HG03066 (cell line): ENCODE measurements around the gene WNT3A.

Experiments used
- ATAC-seq: cut with Tn5 transposase; IDR thresholded peaks from one replicate; pipeline ENCODE4 v1.9.1; 2021; ENCODE audit warnings: low read depth; ENCODE audit not compliant: unreplicated experiment

Gene WNT3A

DNA sequence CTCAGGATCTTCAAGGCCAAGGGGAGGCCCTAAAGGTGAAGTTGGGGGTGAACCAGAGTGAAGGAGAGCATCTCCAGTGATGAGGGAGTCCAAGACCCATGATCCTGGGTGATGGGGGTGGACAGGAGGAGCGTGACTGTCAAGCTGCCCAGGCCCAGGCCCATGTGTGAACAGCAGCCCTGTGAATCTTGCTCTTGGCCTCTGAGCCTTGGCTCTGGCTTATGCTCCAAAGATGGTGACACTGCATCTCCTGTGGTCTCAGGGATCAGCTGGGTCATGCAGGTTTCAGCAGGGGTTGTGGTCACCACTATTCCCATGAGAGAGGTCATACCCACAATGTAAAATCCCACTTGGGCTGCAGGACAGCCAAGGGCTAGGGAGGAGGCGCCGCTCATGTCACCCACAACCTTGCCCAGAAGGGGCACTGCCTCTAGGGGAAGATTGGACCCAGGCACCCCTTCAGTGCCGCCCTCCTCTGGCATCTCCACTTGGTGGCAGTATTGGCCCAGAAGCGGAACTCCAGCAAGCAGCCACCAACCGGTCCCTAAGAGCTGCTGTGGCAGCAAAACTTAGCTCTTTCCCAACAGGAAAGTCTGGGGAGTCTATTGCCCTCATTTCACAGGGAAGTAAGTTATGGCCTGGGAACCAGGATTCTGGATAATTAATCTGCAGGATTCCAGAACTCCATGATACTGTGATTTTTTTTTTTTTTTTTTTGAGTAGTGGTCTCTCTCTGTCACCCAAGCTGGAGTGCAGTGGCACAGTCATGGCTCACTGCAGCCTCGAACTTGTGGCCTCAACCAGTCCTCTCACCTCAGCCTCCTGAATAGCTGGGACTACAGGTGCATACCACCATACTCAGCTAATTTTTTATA is 7.5 kb upstream of the WNT3A start:
- no peak for ATAC-seq

DNA sequence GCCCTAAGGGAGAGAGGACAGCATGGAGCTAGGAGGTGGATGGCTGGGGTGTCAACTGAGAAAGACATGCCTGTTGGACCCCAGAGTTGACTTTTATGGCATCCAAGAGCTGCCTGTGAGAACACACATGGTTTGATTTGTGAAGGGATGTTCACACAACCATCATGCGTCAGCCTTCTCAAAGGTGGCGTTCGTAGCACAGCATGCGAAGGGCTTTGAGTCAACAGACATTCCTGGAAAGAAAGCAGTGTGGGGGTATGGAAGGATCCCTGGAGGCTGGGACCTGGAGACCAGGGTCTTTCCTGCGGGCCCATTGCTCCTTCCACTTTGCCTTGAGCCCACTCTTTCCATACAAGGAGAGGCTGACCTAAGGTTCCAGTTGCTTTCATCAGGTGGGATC is 6.4 kb upstream of the WNT3A start:
- no peak for ATAC-seq

DNA sequence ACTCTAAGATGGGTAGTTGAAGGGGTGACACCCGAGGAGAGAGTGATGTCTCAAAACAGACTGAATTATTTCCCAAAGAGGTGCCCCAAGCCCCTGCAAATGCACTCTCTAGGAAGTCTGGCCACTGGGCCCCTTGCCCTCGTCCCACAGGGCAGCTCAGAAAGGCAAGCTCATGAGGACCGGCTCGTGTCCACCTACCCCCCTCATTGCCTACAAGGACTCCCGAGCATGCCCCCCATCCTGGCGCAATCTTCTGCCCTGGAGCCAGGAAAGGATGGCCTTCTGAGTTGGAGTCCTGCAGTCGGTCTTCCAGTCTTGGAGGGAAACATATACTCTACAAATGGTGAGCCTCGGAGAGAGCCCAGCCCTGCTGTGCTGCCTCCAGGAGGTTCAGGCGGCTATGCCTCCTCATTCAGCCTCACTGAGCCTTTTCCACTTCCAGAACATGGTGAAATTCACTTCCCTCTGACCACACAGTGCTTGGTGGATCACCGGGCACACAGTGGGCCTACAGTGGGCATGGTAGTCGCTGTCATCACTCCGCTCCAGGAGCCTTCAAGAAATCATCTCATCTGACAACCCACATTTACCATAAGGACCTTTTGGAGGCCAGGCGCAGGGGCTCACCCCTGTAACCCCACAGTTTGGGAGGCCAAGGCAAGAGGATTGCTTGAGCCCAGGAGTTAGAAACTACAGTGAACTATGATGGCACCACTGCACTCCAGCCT is 5.8 kb upstream of the WNT3A start:
- no peak for ATAC-seq

DNA sequence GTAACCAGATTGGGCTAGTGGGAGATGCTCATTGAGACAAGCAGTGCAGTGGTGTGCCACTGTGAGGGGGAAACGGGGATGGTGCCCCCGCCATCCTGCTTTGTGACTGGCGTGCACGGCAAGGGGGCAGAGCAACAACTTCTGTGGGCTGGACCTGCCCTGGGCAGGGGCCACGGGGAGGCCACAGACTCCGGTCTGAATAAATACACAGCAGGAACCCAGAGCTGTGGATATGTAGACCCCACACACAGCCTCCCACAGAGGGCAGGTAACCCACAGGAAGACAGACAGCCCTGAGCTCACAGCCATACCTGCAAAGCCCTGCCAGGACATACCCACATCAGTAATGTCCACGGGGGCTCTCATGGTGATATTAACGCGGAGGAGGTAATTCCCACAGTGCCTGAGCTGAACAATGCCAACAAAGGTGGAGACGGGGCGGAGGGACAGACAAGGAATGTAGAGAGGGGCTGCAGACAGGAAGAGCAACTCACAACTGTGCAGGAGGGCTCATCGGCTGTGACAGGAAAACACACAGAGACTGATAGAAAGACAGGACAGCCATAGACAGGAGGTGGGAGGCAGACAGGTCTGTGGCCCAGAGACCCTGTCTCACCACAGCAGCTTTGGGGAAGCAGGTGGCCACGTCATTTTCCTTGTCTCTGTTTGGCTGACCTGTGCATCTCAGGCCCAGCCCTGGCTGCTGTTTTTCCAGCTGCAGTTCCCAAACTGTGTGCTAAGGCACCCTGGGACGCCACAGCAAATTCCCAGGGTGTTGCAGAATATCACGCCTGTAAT is 4.9 kb upstream of the WNT3A start:
- ATAC-seq: no peak

DNA sequence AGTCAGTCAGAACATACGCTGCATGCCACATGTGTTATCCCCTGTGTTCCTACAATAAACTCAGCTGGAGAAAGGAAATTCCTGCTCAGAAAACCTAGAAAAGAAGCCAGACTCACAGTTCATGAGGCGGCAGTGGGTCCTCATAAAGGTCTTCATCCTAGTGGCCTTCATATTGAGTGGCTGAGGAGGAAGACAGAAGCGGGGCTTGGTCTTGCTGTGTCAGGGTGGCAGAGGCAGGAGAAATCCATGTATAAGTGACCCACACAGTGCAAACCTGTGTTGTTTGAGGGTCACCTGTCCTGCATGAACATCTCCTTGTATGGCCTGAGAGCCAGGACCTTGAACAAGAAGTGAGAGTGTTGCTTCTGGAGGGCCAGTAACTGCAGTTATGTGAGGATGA is 4.0 kb upstream of the WNT3A start:
- no peak for ATAC-seq

DNA sequence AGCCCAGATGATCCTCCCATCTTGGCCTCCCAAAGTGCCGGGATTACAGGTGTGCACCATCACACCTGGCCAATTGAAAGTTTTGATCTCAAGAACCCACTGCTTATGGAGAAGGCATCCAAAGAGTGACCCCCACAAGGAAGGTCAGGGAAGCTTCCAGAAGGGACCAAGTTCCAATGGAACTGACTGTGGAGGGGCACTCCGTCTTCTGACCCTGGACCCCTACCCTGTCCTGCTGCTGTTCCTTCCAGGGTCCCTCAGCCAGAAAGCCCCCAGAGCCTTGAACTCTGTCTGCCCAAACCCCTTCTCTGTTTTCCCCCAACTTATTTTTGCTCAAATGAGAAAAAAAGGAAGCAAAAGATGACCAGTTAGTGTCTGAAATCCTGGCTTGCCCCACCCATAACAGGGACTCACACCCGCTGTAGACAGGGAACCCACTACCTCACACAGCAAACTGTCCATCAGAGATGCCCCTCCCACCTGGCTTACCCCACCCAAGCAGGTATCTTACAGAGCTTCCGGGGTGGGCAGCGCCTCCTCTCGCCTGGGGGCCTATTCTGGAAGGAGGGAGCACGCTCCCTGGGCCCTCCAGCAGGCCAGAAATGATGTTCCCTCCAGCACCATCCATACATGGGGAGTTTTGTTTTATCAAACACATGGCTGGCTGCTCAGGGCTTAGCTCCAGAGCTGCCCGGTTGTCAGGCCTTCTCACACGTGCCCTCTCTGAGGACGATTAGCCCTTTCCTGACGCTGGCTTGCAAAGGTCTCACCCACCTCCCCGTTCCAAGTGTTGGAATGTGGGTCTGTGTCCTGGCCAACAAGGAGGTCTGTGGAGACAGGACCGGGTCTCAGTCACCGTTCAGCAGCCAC is 3.1 kb upstream of the WNT3A start:
- no peak for ATAC-seq

DNA sequence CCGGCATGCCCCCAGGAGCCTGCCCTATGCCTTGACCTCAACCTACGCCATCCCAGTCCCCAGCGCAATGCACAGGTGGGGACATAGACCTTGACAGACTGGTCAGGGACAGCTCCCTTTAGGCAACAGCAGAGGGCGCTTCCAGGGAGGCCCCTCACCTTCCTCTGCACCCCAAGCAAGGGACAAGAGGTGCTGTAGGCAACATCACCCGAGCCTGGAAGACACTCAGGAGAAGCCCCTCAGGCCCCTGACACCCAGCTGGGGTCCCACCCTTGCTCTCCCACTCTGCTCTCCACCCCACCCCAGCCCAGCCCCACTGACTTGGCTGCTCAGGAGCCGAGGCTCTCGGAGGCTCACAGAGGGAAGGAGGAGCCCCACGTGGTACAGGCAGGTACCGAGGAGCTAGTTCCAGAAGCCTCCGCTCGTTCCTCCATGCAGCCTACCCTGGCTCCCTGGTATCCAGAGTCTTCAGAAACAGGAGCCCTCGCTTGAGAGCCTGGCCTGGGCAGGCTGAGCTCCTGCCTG is 2.4 kb upstream of the WNT3A start:
- ATAC-seq: no peak

DNA sequence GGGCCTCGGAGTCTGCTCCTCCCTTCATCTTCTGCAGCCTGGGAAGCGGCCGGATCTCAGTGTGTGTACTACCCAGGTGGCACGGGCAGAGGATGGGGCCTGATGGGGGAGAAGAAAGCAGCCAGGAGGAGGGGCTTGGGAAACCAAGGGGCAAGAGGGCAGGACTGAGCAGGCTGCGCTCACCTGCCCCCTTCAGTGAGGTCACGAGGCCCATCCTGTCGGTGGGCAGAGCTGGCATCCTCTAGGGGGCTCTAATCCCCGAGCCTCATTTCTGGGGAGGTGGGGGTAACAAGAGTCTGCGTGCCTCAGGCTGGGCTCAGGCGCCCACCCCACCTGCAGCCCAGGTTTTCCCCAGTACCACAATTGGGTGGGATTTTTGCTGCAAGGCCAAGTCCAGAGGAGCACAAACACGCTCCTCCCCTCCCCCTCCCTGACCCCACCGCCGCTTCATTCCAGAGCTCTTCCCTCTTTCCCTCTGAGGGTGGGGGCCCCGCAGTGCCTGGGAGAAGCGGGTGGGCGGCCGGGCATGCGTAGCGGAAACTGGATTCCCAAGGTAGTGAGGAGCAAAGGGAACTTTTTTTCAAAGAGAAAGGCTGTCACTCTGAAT is 1.8 kb upstream of the WNT3A start:
- ATAC-seq: no peak

DNA sequence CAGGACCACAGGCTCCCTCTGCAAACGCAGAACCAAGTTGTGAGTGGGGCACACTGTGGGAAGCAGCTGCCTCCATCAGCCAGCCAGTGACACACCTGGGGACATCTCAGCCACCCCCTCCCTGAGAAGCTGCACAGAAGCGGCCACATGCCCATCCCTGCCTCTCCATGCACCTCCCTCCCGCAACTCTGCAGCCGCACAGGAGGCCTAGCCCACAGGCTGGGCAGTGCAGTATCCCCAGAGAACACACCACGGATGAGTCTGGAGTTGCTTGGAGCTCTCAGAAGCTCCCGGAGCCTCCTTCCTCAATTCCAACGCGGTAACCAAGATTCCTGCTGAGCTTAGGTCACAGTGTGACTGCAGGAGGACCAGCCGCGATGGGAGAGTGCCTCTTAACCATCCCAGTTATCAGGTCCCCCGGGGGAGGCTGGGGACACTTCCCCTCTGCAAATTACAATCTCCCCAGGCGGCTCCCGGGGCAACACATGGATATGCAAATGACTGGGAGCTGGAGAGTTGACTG is 1.2 kb upstream of the WNT3A start:
- no peak for ATAC-seq

DNA sequence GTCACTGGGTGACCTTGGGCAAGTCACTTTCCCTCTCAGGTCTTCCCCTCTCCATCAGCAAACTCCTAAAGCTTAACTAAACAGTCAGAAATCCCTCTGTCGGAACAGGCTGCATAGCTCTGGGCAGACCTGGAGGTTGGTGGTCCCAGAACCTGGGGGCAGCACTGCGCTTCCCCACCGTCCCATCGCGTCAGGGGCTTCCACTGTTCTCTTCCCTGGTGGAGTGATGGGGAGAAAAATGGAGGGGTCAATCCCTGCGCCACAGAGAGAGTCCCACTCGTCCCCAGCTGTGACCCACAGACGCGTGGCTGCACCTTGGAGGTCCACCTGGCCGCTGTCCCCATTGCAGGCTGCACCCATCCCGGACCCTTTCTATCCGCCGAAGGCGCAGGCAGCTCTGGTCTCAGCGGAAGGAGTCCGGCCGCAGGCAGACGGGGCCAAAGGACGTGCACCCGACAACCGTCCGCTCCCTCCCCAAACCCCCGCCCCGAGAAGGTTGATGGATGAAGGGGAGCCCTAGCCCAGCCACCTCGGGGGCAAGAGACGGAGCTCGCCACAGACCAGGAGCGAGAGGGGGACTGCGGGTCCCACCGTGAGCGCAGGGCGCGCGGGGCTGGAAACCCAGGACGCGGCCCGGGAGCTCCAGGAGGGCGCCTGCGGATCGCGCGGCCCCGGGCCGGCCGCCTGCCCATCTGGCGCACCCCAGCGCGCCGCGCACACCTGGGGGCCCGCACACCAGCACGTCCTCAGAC is 588 bp upstream of the WNT3A start:
- no peak for ATAC-seq

DNA sequence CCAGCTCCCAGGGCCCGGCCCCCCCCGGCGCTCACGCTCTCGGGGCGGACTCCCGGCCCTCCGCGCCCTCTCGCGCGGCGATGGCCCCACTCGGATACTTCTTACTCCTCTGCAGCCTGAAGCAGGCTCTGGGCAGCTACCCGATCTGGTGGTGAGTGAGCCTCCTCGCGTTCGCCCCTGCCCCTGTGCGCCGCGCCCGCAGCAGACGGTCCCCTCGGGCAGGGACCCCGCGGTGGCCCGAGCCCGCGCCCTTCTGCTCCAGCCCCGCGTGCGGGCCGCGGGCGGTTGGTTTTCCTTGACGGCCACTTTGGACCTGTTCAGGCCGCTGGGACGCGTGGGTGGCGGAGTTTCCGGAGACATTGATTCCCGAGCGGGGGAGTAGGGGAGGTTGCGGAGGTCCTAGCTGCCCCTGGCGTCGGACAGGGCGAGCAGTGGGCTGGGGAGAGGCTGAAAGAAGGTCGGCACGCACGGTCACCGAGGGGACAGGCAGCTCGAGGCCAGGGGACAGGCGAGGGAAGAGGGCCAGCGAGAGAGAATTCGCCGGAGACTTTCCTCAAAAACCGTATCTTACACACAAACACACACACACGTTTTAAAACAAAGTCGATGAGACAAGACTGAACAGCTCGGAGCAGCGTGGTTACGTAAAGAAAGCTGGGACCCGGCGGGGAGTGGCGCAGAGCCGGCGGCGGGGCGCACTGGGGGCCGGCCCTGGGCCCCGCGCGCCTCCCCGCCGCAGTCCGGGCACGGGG is 427 bp downstream of the WNT3A start:
- no peak for ATAC-seq

DNA sequence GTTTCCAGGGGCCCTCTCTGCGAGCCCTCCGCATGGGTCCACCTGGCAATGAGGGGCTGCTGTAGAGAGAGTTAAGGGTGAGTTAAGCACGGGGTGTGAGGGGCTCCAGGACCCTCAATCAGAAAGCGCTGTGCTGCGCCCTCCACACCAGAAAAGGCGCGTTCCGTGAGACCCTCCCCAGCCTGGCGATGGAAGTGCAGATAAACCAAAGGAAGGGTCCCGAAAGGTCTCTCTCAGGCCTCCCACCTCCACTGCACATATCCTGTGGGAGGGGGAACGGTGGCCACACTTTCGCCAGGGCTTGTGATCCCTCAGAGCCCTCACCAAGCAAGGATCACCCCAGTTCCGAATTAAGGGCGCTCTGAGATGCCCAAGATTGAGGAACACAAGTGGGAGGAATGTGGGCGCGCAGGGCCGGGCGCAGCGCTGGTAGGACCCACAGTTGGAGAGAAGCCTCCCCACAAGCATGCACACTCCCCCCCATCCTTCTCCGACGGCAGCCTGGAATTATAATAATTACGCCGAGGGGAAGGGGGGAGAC is 1.1 kb downstream of the WNT3A start:
- no peak for ATAC-seq

DNA sequence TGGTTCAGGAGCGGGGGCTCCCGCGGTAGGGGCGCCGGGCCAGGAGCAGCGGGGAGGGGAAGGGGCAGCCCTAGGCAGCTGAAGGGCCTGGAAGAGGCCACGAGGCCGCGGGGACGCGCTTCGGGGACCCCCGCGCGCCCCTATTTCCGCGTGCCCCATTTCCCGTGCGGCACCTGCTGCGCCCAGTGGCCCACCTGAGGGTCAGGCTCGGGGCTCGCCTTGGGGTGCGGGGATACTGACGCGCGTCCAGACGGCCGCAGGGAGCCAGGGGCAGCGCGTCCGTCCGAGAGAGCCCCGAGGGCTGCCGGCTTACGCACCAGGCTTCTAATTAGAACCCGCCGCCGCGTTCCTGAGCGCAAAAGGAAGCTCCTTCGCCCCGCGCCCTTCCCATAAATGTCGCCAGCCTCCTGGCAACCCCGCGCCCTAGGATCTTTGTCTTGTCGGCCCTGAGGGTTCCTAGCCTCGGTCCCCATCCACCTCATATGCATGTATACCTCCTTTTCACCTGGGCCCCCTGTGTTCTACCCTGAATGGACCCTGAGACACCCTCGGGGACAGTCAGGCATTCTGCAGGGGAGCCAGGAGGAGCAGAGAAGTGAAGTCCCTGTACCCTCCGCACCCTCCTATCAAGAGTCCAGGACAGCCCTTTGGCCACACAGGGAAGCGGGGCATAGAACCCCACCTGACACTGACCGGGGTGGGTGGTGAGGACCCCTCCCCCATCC is 1.8 kb downstream of the WNT3A start:
- no peak for ATAC-seq

DNA sequence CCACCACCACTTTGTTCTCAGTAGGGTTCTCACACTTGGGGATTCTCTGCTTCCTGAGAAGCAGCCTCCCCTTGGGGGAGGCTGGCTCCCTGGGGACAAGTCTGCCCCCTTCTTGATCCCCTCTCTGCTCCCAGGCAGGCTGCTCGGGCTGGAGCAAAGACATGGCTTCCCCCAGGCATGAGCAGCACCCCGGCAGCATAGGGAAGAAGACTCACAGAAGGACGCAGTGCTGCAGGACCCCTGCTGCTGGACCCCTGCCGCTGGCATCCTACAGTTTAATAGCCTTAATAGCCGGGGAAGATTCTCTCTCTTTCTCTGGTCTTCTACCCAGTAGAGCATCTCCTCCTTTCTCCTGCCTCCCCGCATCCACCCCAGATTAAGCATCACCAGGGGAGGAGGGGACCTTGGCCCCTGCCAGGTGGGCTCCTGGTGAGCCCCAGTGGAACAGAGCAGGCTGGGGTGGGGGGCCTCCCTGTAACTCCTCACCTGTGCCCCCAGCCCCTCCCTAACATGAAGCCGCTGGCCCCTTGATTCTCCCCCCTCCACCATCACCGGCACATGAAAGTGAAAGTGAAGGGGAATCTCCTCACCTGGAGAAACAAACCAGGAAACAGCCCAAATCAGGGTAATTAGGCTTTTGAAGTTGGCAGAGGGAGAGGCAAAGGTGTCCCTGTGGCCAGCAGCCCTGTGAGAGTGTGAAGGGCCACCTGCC is 2.5 kb downstream of the WNT3A start:
- ATAC-seq: no peak

DNA sequence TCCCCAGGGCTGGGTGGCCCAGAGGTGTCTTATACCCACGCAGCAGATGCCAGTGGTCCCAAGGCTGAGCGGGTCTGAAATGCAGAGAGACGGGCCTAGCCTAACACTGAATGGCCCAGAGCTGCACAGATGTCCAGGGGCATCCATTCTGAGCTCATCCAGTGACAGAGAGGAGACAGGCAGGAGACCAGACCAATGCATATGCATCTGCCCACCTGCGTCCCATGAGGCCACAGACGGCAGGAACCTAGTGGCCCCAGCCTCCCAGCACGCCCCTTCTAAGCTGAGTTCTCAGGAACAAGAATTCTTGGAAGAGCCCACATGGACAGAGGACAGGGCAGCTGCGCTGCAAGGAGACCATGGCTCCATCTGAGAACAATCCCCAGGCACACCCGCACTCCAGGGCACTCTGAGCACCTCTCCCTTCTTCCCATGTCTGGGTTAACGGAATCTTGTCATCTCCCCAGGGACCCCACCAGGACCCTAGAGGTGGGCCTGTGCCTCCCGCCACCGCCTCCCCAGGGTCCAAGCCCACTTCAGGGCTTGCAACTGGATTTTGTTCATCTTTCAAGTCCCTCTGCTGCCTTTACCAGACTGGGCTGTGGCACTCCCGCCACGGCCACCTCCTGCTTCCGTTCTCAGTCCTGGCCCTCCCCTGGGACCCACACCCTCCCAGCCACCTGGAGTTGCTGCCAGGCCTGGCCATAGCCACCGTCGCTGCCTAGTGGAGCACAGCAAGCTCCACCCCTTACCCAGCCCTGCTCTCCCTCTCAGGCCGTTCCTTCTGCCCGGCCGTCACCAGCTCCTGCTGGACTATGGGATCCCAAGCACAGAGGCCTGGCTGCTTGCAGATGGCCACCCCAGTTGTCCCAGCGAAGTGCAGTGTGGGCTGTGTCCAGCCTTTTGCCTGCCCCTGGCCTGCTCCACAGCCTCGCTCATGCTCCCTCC is 3.3 kb downstream of the WNT3A start:
- ATAC-seq: no peak
